22Rv1 (cell line): ENCODE results near the gene EXOC4.

Experiments
- H3K27ac ChIP-seq: fragments of 450-650 bp; 2 replicates; pipeline ENCODE4 v1.5.1; 2017
- ZFX ChIP-seq: fragments of 450-650 bp; IDR thresholded peaks from 2 replicates; pipeline ENCODE4 v1.6.1; 2017; ENCODE audit warnings: antibody characterized with exemption, borderline replicate concordance
- TF ChIP-seq, protein P1 (sequence below): fragments of 450-650 bp; IDR thresholded peaks from 2 replicates; pipeline ENCODE4 v1.5.1; 2017; ENCODE audit warnings: mild to moderate bottlenecking

EXOC4 gene

DNA sequence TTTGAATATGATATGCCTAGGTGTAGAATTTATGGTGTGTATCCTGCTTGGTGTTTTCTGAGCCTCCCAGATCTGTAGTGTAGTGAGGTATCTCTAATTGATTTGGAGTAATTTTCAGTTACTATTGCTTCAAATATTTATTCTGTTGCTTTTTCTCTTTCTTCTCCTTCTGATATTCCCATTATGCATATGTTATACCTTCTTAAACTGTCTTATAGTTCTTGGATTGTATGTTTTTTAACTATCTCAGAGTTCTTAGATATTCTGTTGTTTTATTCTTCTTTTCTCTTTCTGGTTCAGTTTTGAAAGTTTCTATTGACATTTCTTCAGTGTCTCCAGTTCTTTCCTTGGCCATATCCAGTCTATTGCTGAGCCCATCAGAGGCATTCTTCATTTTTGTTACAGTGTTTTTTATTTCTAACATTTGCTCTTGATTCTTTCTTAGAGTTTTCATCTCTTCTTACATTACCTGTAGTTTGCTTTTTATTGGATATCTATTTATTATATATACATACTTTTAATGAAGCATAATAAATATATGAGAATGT, 668.8 kb downstream of the EXOC4 start:
- no peak overlapping the region for H3K27ac ChIP-seq
- no peak for TF ChIP-seq ZFX
- TF ChIP-seq, protein P1, sequence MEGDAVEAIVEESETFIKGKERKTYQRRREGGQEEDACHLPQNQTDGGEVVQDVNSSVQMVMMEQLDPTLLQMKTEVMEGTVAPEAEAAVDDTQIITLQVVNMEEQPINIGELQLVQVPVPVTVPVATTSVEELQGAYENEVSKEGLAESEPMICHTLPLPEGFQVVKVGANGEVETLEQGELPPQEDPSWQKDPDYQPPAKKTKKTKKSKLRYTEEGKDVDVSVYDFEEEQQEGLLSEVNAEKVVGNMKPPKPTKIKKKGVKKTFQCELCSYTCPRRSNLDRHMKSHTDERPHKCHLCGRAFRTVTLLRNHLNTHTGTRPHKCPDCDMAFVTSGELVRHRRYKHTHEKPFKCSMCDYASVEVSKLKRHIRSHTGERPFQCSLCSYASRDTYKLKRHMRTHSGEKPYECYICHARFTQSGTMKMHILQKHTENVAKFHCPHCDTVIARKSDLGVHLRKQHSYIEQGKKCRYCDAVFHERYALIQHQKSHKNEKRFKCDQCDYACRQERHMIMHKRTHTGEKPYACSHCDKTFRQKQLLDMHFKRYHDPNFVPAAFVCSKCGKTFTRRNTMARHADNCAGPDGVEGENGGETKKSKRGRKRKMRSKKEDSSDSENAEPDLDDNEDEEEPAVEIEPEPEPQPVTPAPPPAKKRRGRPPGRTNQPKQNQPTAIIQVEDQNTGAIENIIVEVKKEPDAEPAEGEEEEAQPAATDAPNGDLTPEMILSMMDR, result no peak

DNA sequence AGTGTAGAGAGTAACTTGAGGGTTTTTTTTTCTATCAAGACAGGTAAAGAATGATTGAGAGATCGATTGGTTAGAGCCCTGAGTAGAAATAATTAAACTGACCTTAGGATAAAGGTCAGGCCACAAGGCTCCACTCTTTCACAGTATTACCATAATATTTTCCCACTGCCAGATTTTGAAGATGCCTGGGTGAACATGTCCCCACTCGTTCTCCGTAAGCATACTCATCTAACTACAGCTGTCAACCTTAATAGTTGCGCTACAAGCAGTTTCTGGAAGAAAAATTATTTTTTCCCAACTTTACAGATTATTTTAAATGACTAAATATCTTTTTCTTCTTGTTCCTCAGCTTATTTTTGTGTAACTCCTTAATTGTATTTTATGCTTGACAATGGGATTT, 671.1 kb downstream of the EXOC4 start:
- TF ChIP-seq, protein P1, result no peak
- no peak for TF ChIP-seq ZFX
- no peak overlapping the region for H3K27ac ChIP-seq

GRCh38 chr7:133931053-133931452, 678.2 kb downstream of the EXOC4 start:
- H3K27ac ChIP-seq, result no peak overlapping the region
- no peak for TF ChIP-seq ZFX
- TF ChIP-seq, protein P1, result no peak

DNA sequence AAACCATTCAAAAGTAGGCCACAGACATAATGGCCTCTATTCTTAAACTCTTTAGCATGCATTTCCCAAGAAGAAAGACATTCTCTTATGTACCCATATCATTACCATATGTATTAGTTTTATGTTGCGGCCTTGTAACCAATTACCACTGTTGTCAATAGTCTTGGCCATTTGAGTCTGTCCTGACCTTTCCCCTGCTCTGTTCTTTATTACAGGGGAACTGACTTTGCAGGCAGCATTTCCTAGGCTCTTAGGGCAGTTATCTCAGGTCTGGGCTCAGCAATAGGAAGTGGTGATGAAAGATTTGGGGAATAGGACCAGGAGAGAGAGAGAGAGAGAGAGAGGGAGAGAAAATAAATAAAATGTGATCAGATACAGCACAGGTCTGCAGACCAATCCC, 679.7 kb downstream of the EXOC4 start:
- TF ChIP-seq, protein P1, result no peak
- no peak for TF ChIP-seq ZFX
- no peak overlapping the region for H3K27ac ChIP-seq

- no peak overlapping the region for H3K27ac ChIP-seq
- TF ChIP-seq ZFX, result no peak
- TF ChIP-seq, protein P1, result no peak
Measured at GRCh38 chr7:133934262-133934976, 681.5 kb downstream of the EXOC4 start.

DNA sequence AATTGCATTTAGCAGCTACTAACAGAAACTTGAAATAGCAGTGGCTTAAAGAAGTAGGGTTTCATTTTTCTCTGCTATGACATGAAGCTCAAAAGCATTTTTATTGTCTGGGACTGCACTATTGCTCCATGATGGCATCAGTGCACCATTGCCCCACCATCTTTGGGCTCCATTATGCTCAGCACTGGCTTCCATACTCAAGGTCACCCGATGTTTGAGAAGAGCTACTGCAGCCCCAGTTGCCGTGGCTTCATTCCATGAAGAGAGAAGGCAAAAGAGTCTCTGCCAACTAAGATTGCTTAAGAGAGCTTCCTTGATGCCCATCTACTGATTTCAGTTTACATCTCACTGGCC, 682.1 kb downstream of the EXOC4 start:
- no peak overlapping the region for H3K27ac ChIP-seq
- no peak for TF ChIP-seq ZFX
- TF ChIP-seq, protein P1, result no peak

DNA sequence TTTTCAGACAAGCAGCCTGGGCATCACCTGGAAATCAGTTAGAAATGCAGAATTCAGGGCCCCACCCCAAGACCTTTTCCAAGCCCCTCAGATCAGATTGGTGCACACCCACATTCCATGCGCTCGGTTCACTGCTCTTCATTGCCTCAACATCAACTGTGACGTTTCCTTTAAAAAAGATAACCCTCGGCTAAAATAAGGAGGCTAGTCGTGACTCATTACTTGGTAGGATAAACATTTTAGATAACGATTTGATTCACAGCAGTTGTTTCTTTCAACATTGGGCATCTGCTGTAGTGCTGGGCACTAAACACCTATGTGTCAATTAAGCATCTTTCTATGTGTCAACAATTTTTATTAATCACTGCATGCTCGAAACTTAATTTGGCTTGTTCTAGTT, 683.2 kb downstream of the EXOC4 start:
- H3K27ac ChIP-seq, result no peak overlapping the region
- TF ChIP-seq, protein P1, result no peak
- no peak for TF ChIP-seq ZFX
